Stomach (tissue), 4 donors: ENCODE data around the gene CDKL1.

ENCODE experiments used
- CTCF ChIP-seq, 7 experiments: fragments of 450-650 bp in 4 of 7; fragments of 200-600 bp in 3 of 7; sonication (generic) in 3 of 7; IDR thresholded peaks; one replicate each; pipeline ENCODE4 v1.5.1; 2016 to 2019; ENCODE audit warnings: antibody characterized with exemption in 7 of 7, control low read depth in 2 of 7, mild to moderate bottlenecking in 1 of 7
- EP300 ChIP-seq: sonication (generic); formaldehyde crosslinking; IDR thresholded peaks from one replicate; pipeline ENCODE4 v1.6.1; 2017; ENCODE audit warnings: antibody characterized with exemption
- POLR2A ChIP-seq, 4 donors: fragments of 450-650 bp; IDR thresholded peaks; one replicate each; pipeline ENCODE4 v1.6.1; 2016; ENCODE audit warnings: antibody characterized with exemption in 4 of 4, control low read depth in 2 of 4, mild to moderate bottlenecking in 1 of 4, moderate library complexity in 1 of 4
- POLR2AphosphoS5 ChIP-seq, 3 donors: sonication (generic); formaldehyde crosslinking; IDR thresholded peaks; one replicate each; pipeline ENCODE4 v1.6.1; 2016; ENCODE audit warnings: antibody characterized with exemption in 3 of 3

- TF ChIP-seq POLR2A (IDR thresholded peaks at IDR 0.05) (peak in 2 of 4 donors; percentile 12 to 41), POLR2AphosphoS5 (IDR thresholded peaks at IDR 0.05) (peak; percentile 43 to 92 (median 90)), CTCF (IDR thresholded peaks at IDR 0.05) (no peak), EP300 (no peak)
Measured at GRCh38 chr14:50311972-50312733, 84.5 kb downstream of the CDKL1 start, which contains the start of the genes DMAC2L and L2HGDH.
